Adrenal gland (tissue), 12 donors: ENCODE results near the gene IQSEC3. TPM values are rescaled to one million over a fixed set of nuclear protein-coding genes. Genes with fewer than 3 reads are reported as not detected.

Source experiments
- DNase-seq, 7 donors: peaks; one replicate each; pipeline ENCODE4 v3.0.0-alpha.2; 2019 to 2020
- H3K27ac ChIP-seq, 5 donors: fragments of 200-600 bp; sonication (generic) in 4 of 5; 1 replicate in 3 of 5; 2 replicates in 2 of 5; pipeline versions ENCODE4 v1.5.1 to v1.8.0; 2016 to 2020; ENCODE audit warnings: mild to moderate bottlenecking in 1 of 5
- H3K27me3 ChIP-seq: fragments of 200-600 bp; 2 replicates; pipeline ENCODE4 v1.8.0; 2021
- H3K36me3 ChIP-seq, 2 donors: fragments of 200-600 bp; replicated peaks in 1 of 2; 1 replicate in 1 of 2; 2 replicates in 1 of 2; pipeline versions ENCODE4 v1.5.1 to v1.8.0; 2018 to 2022
- H3K4me1 ChIP-seq, 2 donors: fragments of 200-600 bp; replicated peaks in 1 of 2; 1 replicate in 1 of 2; 2 replicates in 1 of 2; pipeline versions ENCODE4 v1.5.1 to v1.8.0; 2018 to 2021
- H3K4me3 ChIP-seq, 4 donors: fragments of 200-600 bp; sonication (generic) in 3 of 4; one replicate each; pipeline ENCODE4 v1.5.1; 2016 to 2018
- H3K9me3 ChIP-seq, 3 donors: fragments of 200-600 bp; sonication (generic) in 1 of 3; replicated peaks in 1 of 3; 1 replicate in 2 of 3; 2 replicates in 1 of 3; pipeline versions ENCODE4 v1.5.1 to v1.8.0; 2016 to 2021
- CTCF ChIP-seq, 6 experiments: fragments of 450-650 bp in 4 of 6; fragments of 200-600 bp in 2 of 6; sonication (generic) in 1 of 6; IDR thresholded peaks; 1 replicate in 5 of 6; 2 replicates in 1 of 6; pipeline versions ENCODE4 v1.5.1 to v1.8.0; 2016 to 2021; ENCODE audit warnings: antibody characterized with exemption in 6 of 6, mild to moderate bottlenecking in 2 of 6, moderate library complexity in 1 of 6
- POLR2A ChIP-seq, 2 donors: fragments of 450-650 bp; IDR thresholded peaks; one replicate each; pipeline ENCODE4 v1.6.1; 2017; ENCODE audit warnings: antibody characterized with exemption in 2 of 2, mild to moderate bottlenecking in 2 of 2, moderate library complexity in 1 of 2
- WGBS, 4 donors: extraction: QIAGEN DNeasy Blood & Tissue Kit in 2 of 4; methylation state at CpG; one replicate each; pipeline versions ENCODE4 v1.1.5 to v1.1.7; 2013 to 2017; 5-methylcytosine and 5-hydroxymethylcytosine counted together
- intact Hi-C, 2 donors: fragments of 100-400 bp; cut with DNase I; formaldehyde crosslinking; loops; one replicate each; pipeline versions ENCODE4 v1.14.1 to v1.15.0; 2022 to 2023
- polyA plus RNA-seq, 3 donors: library from polyadenylated mRNA; stranded (reverse); fragments of 200-250 nt in 2 of 3; fragments of 350-450 nt in 1 of 3; fragmentation: Illumina TruSeq in 1 of 3; extraction: RNeasy Lipid Tissue Mini Kit (QIAGEN cat#74804) in 1 of 3; gene quantifications; one replicate each; pipeline ENCODE4 v1.2.3, GENCODE V29; 2013 to 2014
- total RNA-seq, 9 donors: library from RNA; depleted of rRNA in 4 of 9; stranded (reverse); fragments of >200 nt in 4 of 9; fragments of 120-200 nt in 1 of 9; fragmentation: NEBNext Ultra II Directional in 1 of 9; extraction: Animal tissue kit (Norgen Biotek cat#: 25700) in 1 of 9; gene quantifications; one replicate each; pipeline versions ENCODE4 v1.1.0 to v1.2.4, GENCODE V29; 2013 to 2023
- donor health status: healthy with polysubstance abuse.
- donor health status: Bipolar disorder and iron deficiency.
- donor health status: DM: yes; HTN: yes; CAD: no.
- donor health status: DM: no; HTN: no; CAD: no.
- donor health status: DM: no; HTN: no; CAD: no.
- donor health status: DM: yes; HTN: yes; CAD: no.

Gene IQSEC3
- total and polyA plus RNA-seq, 12 donors, result 0.13 to 6.3 (median 1.00) TPM

GRCh38 chr12:156945-157344 lies 90.4 kb downstream of the IQSEC3 start:
- Histone ChIP-seq H3K27ac (no peak overlapping the region), H3K9me3 (no peaks in the 10 kb centered on the region), H3K36me3 (no peaks in the 10 kb centered on the region), H3K4me3 (no peak overlapping the region), H3K4me1 (no peaks in the 10 kb centered on the region), H3K27me3 (no peaks in the 10 kb centered on the region)
- TF ChIP-seq CTCF (IDR thresholded peaks at IDR 0.05) (no peak), POLR2A (IDR thresholded peaks at IDR 0.05) (no peak)
- WGBS, 4 donors, result 88 to 92% (median 89%) methylated on average over 8 to 13 of the region's 13 CpGs
- intact Hi-C loops, result no loop called here
- no peak for DNase-seq

- Histone ChIP-seq H3K4me1 (no peaks in the 10 kb centered on the region), H3K27ac (no peak overlapping the region), H3K9me3 (no peaks in the 10 kb centered on the region), H3K27me3 (no peaks in the 10 kb centered on the region), H3K4me3 (no peak overlapping the region), H3K36me3 (no peaks in the 10 kb centered on the region)
- intact Hi-C loops, result no loop called here
- TF ChIP-seq POLR2A (IDR thresholded peaks at IDR 0.05) (no peak), CTCF (IDR thresholded peaks at IDR 0.05) (no peak)
- DNase-seq, result no peak
- 83 to 93% (median 90%) methylated on average over 9 to 12 of the region's 12 CpGs for WGBS, 4 donors
These were observed 91.1 kb downstream of the IQSEC3 start for GRCh38 chr12:157644-158043.

- 71 to 80% (median 75%) methylated on average over 7 of the region's 7 CpGs for WGBS, 4 donors
- DNase-seq, result no peak
- intact Hi-C loops, result no loop called here
- Histone ChIP-seq H3K9me3 (no peaks in the 10 kb centered on the region), H3K4me1 (no peaks in the 10 kb centered on the region), H3K27me3 (no peaks in the 10 kb centered on the region), H3K4me3 (no peak overlapping the region), H3K36me3 (no peaks in the 10 kb centered on the region), H3K27ac (no peak overlapping the region)
- TF ChIP-seq CTCF (IDR thresholded peaks at IDR 0.05) (no peak), POLR2A (IDR thresholded peaks at IDR 0.05) (no peak)
These were observed 92.7 kb downstream of the IQSEC3 start for GRCh38 chr12:159156-159782.

- H3K4me1 ChIP-seq, result no peaks in the 10 kb centered on the region
- H3K9me3 ChIP-seq, result no peaks in the 10 kb centered on the region
- 69 to 75% (median 73%) methylated on average over 9 of the region's 9 CpGs for WGBS, 4 donors
- DNase-seq, result no peak
- TF ChIP-seq CTCF (IDR thresholded peaks at IDR 0.05) (no peak), POLR2A (IDR thresholded peaks at IDR 0.05) (no peak)
- H3K4me3 ChIP-seq, result no peak overlapping the region
- intact Hi-C loops, result no loop called here
- H3K36me3 ChIP-seq, result no peaks in the 10 kb centered on the region
- no peak overlapping the region for H3K27ac ChIP-seq
- no peaks in the 10 kb centered on the region for H3K27me3 ChIP-seq
These were observed 94.3 kb downstream of the IQSEC3 start for GRCh38 chr12:160858-161257.
